Activated CD8-positive, alpha-beta memory T cell treated with anti-CD3 and anti-CD28 coated beads, Interleukin-2, amount 10 ng/mL, durations not matched to agents 7 days and 5 days (primary cell): ENCODE data around the gene LYG1. TPM values are rescaled to one million over a fixed set of nuclear protein-coding genes. Genes with fewer than 3 reads are reported as not detected.
"Not testable (repeated sequence)": the region's sequence is repeated elsewhere in the genome, so short reads cannot be mapped to it uniquely, and the experiment has no call there.

Experiments used
- ATAC-seq: fragments of 150-1000 bp; cut with Tn5 transposase; one replicate; pipeline ENCODE4 v1.10.0; 2021; ENCODE audit warnings: moderate library complexity
- CTCF ChIA-PET: fragments of 350-600 bp; sonication (Branson Sonifier 250); formaldehyde crosslinking; loops from one replicate; lab custom pipeline; 2021; ENCODE audit warnings: antibody characterized with exemption; lab: Charles Lee
- DNase-seq: peaks from one replicate; pipeline ENCODE4 v3.0.0-alpha.2; 2020
- H3K27ac Mint-ChIP-seq: one replicate; pipeline ENCODE4 v1.8.0; 2021; ENCODE audit warnings: mild to moderate bottlenecking, mixed read lengths
- H3K27me3 Mint-ChIP-seq: one replicate; pipeline ENCODE4 v1.8.0; 2021; ENCODE audit warnings: mixed read lengths
- H3K36me3 Mint-ChIP-seq: one replicate; pipeline ENCODE4 v1.8.0; 2021; ENCODE audit warnings: mild to moderate bottlenecking, mixed read lengths
- H3K4me1 Mint-ChIP-seq: one replicate; pipeline ENCODE4 v1.8.0; 2021; ENCODE audit warnings: mixed read lengths
- H3K4me3 Mint-ChIP-seq: one replicate; pipeline ENCODE4 v1.8.0; 2021; ENCODE audit warnings: mild to moderate bottlenecking, moderate library complexity, mixed read lengths
- H3K9me3 Mint-ChIP-seq: one replicate; pipeline ENCODE4 v1.8.0; 2022; ENCODE audit warnings: low read depth, mixed read lengths
- total RNA-seq, 2 experiments: library from RNA; stranded (reverse); gene quantifications; one replicate each; pipeline ENCODE4 v1.2.3, GENCODE V29; 2021

The LYG1 gene
- 1 to 10 TPM in 1 of 2 experiments, under 1 TPM in 1; 0.98 to 1.8 TPM for total RNA-seq

DNA sequence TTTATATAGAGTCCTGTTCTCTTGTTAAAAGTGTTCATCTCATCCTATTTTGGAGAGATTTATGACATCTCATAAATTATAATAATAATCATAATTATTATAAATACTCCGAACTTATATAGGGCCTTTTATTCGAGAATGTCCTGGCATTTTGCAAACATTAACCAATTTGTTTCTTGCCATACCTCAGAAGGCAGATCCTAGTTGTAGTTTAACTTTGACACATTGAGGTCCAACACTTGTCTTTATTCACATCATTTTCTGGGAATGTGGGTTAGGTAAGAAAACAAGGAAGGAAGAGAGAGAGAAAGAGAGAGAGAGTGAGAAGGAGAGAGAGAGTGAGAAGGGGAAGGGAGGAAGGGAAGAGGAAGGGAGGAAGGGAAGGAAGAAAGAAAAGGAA, at the start of gene LYG1:
LYG1 (minus strand) TSS at position 101 of the 400 bp plus-strand sequence. CDS start 5,527 bp downstream, outside the sequence.
- ATAC-seq, H3K27ac Mint-ChIP-seq, CTCF ChIA-PET, DNase-seq, H3K27me3 Mint-ChIP-seq, H3K9me3 Mint-ChIP-seq, H3K36me3 Mint-ChIP-seq, H3K4me3 Mint-ChIP-seq, H3K4me1 Mint-ChIP-seq: not testable (repeated sequence)

GRCh38 chr2:99350194-99350593, 49.2 kb upstream of the LYG1 start:
- no peak overlapping the region for H3K4me3 Mint-ChIP-seq
- DNase-seq (no peak), ATAC-seq (no peak)
- peaks cover 37% of the 10 kb centered on the region for H3K4me1 Mint-ChIP-seq
- peaks cover 20% of the 10 kb centered on the region for H3K36me3 Mint-ChIP-seq
- no peaks in the 10 kb centered on the region for H3K9me3 Mint-ChIP-seq
- no peaks in the 10 kb centered on the region for H3K27me3 Mint-ChIP-seq
- H3K27ac Mint-ChIP-seq = no peak overlapping the region
- CTCF ChIA-PET = no interaction called here

DNA sequence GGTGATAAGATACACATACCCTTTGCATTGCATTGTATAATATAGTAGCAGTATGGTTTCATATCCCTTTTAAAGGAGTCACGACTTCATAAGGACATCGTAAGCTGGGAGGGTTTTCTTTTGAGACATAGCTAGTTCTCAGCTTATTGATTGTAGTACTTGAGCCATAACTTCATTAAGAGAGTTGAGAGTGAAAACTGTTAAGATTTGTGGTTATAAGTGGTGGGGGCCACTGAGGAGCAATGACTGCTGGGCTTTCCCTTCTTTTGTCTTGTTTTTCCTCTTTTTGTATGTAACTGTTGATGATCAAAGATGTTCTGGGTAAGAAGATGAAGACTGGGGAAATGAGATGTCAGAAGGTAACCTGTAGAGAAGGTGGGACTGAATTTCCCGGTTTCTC, 47.2 kb upstream of the LYG1 start:
- H3K27ac Mint-ChIP-seq = peak overlapping the region; percentile 7
- ATAC-seq (no peak), DNase-seq (no peak)
- H3K36me3 Mint-ChIP-seq = peaks cover 20% of the 10 kb centered on the region
- no peak overlapping the region for H3K4me3 Mint-ChIP-seq
- no peaks in the 10 kb centered on the region for H3K27me3 Mint-ChIP-seq
- H3K9me3 Mint-ChIP-seq = no peaks in the 10 kb centered on the region
- CTCF ChIA-PET = interaction anchor here (2.2 kb wide), 1 partner anchor 11 kb away, joined by 12 read pairs; the partner anchor contains the start of gene EIF5B
- peaks cover 36% of the 10 kb centered on the region for H3K4me1 Mint-ChIP-seq

- Mint-ChIP-seq H3K27ac (no peak overlapping the region), H3K36me3 (peaks cover 16% of the 10 kb centered on the region), H3K4me1 (peaks cover 43% of the 10 kb centered on the region), H3K9me3 (no peaks in the 10 kb centered on the region), H3K27me3 (no peaks in the 10 kb centered on the region), H3K4me3 (no peak overlapping the region)
- ATAC-seq = no peak
- DNase-seq = no peak
- CTCF ChIA-PET = interaction anchor here (0.8 to 2.2 kb wide), 2 partner anchors 9 to 10 kb away, joined by 3 to 12 read pairs; partner anchors contain the start of genes EIF5B and TXNDC9
Measured at GRCh38 chr2:99346218-99346617, 45.2 kb upstream of the LYG1 start.

DNA sequence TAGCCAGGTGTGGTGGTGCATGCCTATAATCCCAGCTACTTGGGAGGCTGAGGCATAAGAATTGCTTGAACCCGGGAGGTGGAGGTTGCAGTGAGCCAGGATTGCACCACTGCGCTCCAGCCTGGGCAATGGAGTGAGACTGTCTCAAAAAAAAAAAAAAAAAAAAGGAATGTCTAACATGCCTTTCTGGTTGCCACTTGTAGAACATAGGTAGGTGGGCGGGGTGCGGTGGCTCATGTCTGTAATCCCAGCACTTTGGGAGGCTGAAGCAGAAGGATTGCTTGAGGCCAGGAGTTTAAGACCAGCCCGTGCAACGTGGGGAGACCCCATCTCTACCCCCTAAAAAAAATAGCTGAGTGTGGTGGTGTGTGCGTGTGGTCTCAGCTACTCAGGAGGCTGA, 44.4 kb upstream of the LYG1 start:
- CTCF ChIA-PET = interaction anchor here (0.7 to 0.8 kb wide), 2 partner anchors 9 to 1344 kb away, joined by 3 read pairs; partner anchors contain the start of gene TXNDC9
- not testable (repeated sequence) for ATAC-seq, DNase-seq, H3K9me3 Mint-ChIP-seq, H3K27ac Mint-ChIP-seq, H3K4me3 Mint-ChIP-seq, H3K27me3 Mint-ChIP-seq
- peaks cover 16% of the 10 kb centered on the region for H3K36me3 Mint-ChIP-seq
- peaks cover 46% of the 10 kb centered on the region for H3K4me1 Mint-ChIP-seq

GRCh38 chr2:99342536-99342935, 41.5 kb upstream of the LYG1 start:
- no peaks in the 10 kb centered on the region for H3K9me3 Mint-ChIP-seq
- ATAC-seq (no peak), DNase-seq (no peak)
- H3K36me3 Mint-ChIP-seq = peaks cover 17% of the 10 kb centered on the region
- no peak overlapping the region for H3K27ac Mint-ChIP-seq
- H3K27me3 Mint-ChIP-seq = no peaks in the 10 kb centered on the region
- H3K4me1 Mint-ChIP-seq = peaks cover 42% of the 10 kb centered on the region
- CTCF ChIA-PET = no interaction called here
- no peak overlapping the region for H3K4me3 Mint-ChIP-seq

GRCh38 chr2:99340669-99341236, 39.8 kb upstream of the LYG1 start:
- ATAC-seq = no peak
- Mint-ChIP-seq H3K9me3 (no peaks in the 10 kb centered on the region), H3K27me3 (no peaks in the 10 kb centered on the region), H3K4me1 (peaks cover 35% of the 10 kb centered on the region), H3K36me3 (peaks cover 14% of the 10 kb centered on the region), H3K27ac (no peak overlapping the region), H3K4me3 (no peak overlapping the region)
- no peak for DNase-seq
- CTCF ChIA-PET = no interaction called here

GRCh38 chr2:99338029-99338585, 37.1 kb upstream of the LYG1 start:
- no peaks in the 10 kb centered on the region for H3K9me3 Mint-ChIP-seq
- ATAC-seq (no peak), DNase-seq (no peak)
- no peak overlapping the region for H3K27ac Mint-ChIP-seq
- H3K4me3 Mint-ChIP-seq = no peak overlapping the region
- H3K36me3 Mint-ChIP-seq = peaks cover 10% of the 10 kb centered on the region
- CTCF ChIA-PET = interaction anchor here (1.0 to 4.2 kb wide), 4 partner anchors 9 to 152 kb away, joined by 3 to 20 read pairs (median 8); partner anchors contain the start of gene REV1
- H3K27me3 Mint-ChIP-seq = no peaks in the 10 kb centered on the region
- H3K4me1 Mint-ChIP-seq = peaks cover 51% of the 10 kb centered on the region

GRCh38 chr2:99337113-99338028, 36.4 kb upstream of the LYG1 start, which contains the start of gene EIF5B:
Gene EIF5B (plus strand): TSS chr2:99337389. CDS start chr2:99337555, 166 bp downstream.
- DNase-seq (peak; percentile 96), ATAC-seq (peak; percentile 78)
- Mint-ChIP-seq H3K36me3 (peaks cover 15% of the 10 kb centered on the region), H3K27me3 (no peaks in the 10 kb centered on the region), H3K4me1 (peaks cover 49% of the 10 kb centered on the region), H3K27ac (no peak within 1 kb of the TSS), H3K4me3 (no peak within 1 kb of the TSS), H3K9me3 (no peaks in the 10 kb centered on the region)
- CTCF ChIA-PET = interaction anchor here (1.0 to 4.2 kb wide), 7 partner anchors 8 to 688 kb away, joined by 3 to 20 read pairs (median 3); partner anchors contain the start of gene REV1

DNA sequence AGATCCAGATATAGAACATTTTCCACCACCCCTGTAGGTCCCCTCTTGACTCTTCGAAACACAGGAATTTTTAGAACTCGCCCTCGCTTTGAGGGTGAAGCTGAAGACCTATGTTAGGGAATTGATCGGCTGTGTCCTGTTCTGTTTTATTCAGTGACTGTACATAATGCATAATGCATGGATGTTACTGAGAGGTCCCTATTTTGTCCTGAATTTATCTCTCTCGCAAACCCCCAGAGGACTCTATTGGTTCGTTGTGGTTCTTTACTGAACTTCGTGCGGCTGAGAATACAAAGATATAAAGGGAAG, 35.8 kb upstream of the LYG1 start:
- ATAC-seq = peak; percentile 5
- CTCF ChIA-PET = interaction anchor here (1.0 to 4.2 kb wide), 5 partner anchors 9 to 687 kb away, joined by 3 to 20 read pairs (median 3); partner anchors contain the start of gene REV1
- H3K4me1 Mint-ChIP-seq = peaks cover 47% of the 10 kb centered on the region

GRCh38 chr2:99335911-99336803, 35.2 kb upstream of the LYG1 start, which contains the start of gene TXNDC9:
Gene TXNDC9 (minus strand): TSS chr2:99336333. CDS start chr2:99333210, 3,123 bp downstream.
- peaks cover 44% of the 10 kb centered on the region for H3K4me1 Mint-ChIP-seq
- no peak within 1 kb of the TSS for H3K27ac Mint-ChIP-seq
- H3K36me3 Mint-ChIP-seq = peaks cover 24% of the 10 kb centered on the region
- ATAC-seq (peak; percentile 87), DNase-seq (peak; percentile 99)
- H3K27me3 Mint-ChIP-seq = no peaks in the 10 kb centered on the region
- CTCF ChIA-PET = interaction anchor here (0.6 to 4.2 kb wide), 9 partner anchors 10 to 687 kb away, joined by 3 to 20 read pairs (median 3); partner anchors contain the start of gene REV1
- no peaks in the 10 kb centered on the region for H3K9me3 Mint-ChIP-seq
- no peak within 1 kb of the TSS for H3K4me3 Mint-ChIP-seq

More for the DNA sequence above, 35.8 kb upstream of the LYG1 start:
- Mint-ChIP-seq H3K9me3 (no peaks in the 10 kb centered on the region), H3K27ac (no peak overlapping the region), H3K4me3 (no peak overlapping the region), H3K36me3 (peaks cover 21% of the 10 kb centered on the region), H3K27me3 (no peaks in the 10 kb centered on the region)
- peak; percentile 42 for DNase-seq

DNA sequence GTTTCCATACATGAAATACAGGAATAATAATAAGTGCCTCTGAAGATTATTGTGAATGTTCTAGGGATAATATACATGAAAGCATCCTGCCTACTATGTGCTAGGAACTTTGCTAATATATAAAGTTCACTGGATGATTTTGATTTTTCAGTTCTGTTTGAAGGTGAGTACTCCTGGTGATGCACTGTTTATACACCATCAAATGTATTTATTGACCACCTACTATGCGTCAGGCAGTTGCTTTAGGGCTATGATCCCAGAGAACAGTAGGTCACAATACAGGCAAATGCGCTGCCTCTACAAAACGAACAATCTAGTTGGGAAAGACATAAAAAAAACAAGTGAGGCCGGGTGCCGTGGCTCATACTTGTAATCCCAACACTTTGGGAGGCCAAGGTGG, 24.4 kb upstream of the LYG1 start:
- Mint-ChIP-seq H3K27me3 (no peaks in the 10 kb centered on the region), H3K9me3 (no peaks in the 10 kb centered on the region), H3K4me1 (peaks cover 2% of the 10 kb centered on the region), H3K4me3 (no peak overlapping the region), H3K36me3 (peaks cover 46% of the 10 kb centered on the region), H3K27ac (no peak overlapping the region)
- CTCF ChIA-PET = no interaction called here
- ATAC-seq = no peak
- no peak for DNase-seq
